GM18498 (cell line): ENCODE results near the gene DDX11.
A peak's percentile ranks its signal among the peaks of the same experiment; 100 is the strongest.
"Not testable (repeated sequence)": the region's sequence is repeated elsewhere in the genome, so short reads cannot be mapped to it uniquely, and the experiment has no call there.

ENCODE experiments used
- ATAC-seq: cut with Tn5 transposase; IDR thresholded peaks from one replicate; pipeline ENCODE4 v1.9.1; 2021; ENCODE audit warnings: mild to moderate bottlenecking, moderate library complexity; ENCODE audit not compliant: unreplicated experiment

The DDX11 gene

DNA sequence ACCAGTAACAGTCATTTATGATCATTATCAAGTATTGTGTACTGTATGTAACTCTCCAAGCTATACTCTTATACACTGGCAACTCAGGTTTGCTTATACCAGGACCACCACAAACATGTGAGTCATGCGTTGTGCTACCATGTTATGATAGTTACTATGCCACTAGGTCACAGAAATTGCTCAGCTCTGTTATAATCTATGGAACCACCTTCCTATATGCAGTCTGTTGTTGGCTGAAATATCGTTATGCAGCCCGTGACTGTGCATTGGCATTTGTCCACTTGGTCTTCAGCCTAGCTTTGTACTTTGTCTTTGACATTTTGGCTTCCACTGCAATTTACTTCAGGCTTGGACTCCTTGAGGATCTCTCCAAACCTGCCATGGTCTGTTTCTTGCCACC is 7.5 kb upstream of the DDX11 start:
- ATAC-seq: not testable (repeated sequence)

DNA sequence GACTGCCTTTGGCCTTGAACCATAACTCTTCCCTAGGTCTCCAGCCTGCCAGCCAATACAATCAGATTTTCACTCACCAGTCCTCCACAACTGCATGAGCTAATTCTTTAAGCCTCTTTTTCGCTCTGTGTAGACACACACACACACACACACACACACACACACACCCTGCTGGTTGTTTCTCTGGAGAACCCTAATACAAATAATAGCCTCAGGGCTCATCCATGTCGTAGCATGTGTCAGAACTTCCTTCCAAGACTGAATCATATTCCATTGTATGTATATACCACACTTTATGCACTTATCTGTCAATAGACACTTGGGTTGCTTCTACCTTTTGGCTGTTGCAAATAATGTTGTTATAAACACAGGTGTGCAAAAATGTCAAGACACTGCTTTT is 6.0 kb upstream of the DDX11 start:
- ATAC-seq: not testable (repeated sequence)

DNA sequence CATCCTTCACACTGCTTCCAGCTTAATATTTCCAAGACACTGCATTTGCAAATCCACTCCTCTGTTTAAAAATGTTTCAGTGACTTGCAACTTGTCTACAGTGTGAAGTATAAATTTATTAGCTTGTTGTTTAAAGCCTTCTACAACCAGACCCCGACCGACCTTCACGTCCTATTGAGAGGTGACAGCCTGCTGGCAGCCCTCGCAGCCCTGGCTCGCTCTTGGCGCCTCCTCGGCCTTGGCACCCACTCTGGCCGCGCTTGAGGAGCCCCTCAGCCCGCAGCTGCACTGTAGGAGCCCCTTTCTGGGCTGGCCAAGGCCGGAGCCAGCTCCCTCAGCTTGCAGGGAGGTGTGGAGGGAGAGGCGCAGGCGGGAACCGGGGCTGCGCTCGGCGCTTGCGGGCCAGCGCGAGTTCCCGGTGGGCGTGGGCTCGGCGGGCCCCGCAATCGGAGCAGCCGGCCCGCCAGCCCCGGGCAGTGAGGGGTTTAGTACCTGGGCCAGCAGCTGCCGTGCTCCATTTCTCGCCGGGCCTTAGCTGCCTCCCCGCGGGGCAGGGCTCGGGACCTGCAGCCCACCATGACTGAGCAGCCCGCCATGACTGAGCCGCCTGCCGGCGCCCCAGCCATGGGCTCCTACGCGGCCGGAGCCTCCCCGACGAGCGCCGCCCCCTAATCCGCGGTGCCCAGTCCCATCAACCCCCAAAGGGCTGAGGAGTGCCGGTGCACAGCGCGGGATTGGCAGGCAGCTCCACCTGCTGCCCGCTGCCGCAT is 2.5 kb upstream of the DDX11 start:
- not testable (repeated sequence) for ATAC-seq

DNA sequence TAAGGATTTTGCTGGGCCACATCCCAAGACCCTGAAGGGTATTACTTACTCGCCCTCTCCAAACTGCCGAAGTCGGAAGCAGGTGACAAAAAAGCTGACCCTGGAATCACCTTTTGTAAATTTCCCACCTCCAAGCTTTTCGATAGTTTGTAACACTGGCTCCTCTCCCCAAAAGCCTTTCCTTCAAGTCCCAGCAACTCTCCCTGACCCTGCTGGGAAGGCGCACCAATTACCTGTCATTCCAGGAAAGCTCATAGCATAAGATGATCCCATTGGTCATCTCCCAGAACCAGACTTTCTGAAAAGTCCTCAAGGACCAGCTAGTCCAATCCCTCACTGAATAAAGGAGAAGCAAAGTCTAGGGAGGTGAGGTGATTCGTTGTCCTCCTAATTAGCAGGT is 698 bp upstream of the DDX11 start:
- ATAC-seq: not testable (repeated sequence)

DNA sequence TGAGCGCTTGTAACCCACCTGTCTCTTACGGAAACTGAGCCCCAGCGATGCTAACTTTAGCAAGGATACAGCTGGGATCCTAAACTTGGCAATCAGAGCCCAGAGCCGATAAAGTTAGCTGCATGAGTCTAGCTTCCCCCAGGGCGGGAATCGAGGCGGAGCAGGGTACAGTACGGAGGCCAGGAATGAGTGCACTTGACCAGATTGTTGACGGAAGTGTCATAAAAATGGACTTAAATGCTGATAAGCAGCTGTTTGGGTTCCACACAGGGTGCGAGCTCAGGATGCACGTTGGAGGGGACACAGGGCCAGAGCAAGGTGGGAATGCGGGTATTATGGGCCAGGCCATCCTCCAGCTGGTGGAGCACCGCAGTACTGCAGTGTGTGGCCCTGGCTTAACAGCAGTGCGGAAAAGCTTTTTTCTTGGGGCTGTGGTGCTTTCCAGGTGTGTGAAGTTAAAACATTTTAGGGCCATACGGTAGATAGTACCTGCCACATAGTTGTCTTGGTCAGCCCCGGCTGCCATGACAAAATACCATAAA is 744 bp downstream of the DDX11 start:
- ATAC-seq: peak; percentile 38

DNA sequence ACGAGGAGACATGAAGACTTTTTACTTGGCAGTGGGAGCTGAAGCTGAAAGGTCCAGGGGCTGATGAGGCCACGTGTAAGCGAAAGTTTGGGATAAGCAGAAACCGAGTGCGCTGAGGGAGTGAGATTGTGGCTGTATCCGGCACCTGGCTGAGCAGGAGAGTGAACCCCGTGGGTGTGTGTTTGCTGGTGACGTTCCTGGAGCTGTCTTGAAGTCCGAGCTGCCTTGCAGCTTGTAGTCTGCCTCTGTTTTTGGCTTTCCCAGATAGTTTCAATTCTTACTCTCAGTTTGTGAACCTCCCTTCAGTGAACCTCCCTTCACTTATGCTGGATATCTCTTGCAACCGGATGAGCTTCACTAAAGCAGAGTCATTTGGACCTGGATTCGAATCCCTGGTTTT is 2.5 kb downstream of the DDX11 start:
- ATAC-seq: not testable (repeated sequence)

DNA sequence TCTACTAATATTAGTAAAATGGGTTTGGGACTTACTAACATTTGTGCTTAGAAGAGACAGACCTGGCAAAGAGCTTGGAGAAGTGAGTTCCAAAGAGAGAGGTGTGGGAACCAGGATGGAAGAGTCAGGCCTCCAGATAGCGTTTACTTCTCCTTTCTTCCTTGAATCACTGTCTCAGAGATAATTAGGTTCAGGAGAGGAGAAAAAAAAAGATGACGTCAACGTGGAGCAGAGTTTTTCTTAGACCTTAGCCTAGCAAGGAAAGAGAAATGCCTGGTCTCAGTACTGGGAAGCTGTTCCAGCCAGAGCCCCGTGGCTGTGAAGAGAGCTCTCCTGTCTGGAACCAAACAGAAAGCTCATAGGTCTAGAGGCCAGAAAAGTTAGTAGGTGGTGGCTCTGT is 3.4 kb downstream of the DDX11 start:
- not testable (repeated sequence) for ATAC-seq

DNA sequence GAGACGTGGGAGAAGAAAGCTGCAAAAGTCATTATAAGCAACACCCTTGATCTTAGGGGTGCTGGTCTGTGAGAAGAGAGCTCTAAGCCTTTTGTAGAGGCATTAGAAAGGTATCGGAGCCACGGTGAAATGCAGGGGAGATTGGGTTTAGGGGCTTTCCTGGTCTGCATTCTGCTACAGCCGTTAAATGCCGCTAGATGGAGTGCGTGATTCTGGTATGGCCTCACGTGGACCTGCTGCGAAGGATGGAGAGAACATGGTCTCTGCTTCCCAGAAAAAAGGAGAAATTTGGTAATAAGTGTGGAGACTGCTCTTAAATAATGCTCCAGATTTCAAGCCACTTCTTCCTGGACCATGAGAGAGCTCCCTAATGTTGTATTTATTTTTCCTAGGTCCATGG is 4.3 kb downstream of the DDX11 start:
- ATAC-seq: not testable (repeated sequence)

DNA sequence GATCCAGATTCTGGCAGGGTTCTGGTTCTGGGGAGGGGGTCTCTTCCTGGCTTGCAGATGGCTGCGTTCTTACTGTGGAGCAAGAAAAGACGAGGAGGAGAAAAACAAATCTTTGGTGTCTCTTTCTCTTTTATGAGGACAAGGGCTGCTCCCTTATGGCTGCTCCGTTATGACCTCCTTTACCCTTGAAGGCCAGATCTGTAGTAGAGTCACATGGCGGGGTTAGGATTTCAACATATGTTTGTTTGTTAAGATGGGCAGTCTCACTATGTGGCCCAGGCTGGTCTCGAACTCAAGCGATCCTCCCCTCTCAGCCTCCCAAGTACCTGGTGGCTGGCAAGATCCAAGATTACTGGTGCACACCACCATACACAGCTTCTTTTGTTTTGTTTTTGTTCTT is 5.8 kb downstream of the DDX11 start:
- ATAC-seq: not testable (repeated sequence)

DNA sequence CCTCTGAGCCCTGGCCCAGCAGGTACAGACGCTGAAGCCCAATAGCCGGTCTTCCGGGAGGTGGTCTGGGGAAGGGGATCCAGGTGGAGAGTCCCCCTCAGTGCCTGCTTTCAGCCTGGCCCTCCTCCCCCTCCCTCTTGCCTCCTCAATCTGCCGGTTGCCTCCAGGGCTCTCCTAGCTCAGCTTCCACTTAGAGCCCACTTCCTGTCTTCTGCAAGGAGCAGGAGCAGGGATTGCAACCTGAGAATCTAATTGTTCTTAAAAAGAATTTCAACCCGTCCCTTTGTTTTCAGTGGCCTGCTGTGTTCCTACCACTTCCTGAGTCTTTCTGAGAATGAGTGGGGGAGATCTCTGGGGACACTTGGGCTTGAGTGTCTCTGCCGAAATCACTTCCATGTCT is 6.6 kb downstream of the DDX11 start:
- not testable (repeated sequence) for ATAC-seq

DNA sequence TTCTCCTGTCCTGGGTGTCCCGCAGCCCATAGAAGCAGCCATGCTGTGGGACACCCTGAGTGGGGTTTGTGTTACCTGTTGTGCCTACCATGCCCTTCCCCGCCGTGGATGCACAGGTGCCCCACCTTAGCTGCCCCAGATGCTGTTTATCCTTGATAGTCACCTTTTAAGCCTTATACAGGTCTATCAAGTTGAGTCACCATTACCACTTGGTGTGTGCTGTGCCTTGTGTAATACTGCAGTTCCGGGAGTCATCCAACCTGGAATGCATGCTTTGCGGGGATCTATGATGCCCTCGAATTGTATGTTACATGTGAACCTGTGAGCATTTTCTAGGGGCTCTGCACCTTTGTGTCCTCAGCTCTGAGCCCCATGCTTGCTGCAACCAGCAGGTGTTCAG is 7.6 kb downstream of the DDX11 start:
- not testable (repeated sequence) for ATAC-seq

DNA sequence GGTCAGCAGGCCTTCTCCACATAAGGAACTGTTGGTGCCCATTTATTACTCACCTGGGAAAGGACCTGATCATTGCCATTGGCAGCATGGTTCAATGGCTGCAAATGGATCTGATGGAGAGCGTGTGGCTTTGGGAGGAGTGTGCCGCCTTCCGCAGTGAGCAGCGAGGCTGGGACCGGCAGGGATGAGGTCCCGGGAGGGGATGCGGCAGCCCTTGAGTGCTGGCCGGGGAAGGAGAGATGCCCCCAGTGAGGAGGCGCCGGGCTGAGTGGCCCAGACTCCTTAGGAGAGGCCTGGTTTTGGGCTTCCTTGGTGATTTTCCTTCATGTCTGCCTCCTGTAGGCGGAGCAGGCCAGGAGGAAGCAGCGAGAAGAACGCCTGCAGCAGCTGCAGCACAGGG is 10.6 kb downstream of the DDX11 start:
- not testable (repeated sequence) for ATAC-seq

DNA sequence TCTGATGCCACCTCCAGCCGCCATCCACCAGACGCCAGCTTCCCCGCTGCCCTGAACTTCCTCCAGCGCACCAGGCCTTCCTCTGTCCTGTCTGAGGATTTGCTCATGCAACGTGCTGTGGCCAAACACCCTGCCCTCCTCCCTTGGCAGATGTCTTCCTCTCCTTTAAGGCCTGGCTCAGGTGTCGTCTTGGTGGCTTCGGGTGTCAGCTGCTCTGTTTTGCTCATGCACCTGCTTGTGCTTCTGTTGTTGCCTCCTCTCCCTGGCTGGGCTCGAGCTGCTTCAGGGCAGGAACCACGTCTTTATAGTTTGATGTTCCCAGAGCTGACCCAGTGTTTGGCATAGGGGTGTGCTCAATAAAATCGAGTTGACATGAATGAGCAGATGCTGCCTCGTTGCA is 12.4 kb downstream of the DDX11 start:
- not testable (repeated sequence) for ATAC-seq

DNA sequence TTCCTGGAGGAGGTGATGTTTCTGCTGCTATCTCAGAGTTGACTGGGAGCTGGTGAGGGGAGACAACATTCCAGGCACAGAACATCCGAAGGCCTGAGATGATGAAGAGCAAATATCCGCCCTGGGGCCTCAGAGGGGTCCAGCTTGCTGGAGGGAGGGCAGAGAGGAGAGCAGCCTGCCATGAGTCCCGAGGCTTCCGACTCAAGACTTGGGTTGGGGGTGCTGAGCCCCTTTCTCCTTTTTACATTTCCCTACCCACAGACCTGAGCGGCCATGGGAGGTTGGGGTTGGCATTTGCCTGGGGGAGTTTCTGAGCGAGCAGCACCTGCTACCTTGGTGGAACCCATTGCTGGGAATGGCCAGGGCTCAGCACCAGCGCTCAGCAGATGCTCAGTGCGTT is 13.8 kb downstream of the DDX11 start:
- ATAC-seq: not testable (repeated sequence)

DNA sequence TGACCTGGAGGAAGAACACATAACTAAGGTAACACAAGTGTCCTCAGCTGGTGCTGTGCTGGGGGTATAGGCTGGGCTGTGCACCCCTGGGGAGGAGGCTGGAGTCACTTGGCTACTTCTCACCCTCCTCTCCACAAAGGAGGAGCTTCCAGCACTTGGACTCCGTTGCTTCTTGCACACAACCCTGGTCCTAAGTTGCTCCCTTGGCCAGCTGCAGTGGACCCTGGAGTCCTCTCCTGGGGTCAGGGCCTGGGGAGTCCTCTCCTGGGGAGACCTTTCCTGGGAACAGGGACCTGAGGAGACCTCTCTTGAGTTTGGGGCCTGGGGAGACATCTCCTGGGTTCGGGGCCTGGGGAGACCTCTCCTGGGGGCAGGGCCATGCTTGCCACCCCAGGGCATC is 14.3 kb downstream of the DDX11 start:
- not testable (repeated sequence) for ATAC-seq

DNA sequence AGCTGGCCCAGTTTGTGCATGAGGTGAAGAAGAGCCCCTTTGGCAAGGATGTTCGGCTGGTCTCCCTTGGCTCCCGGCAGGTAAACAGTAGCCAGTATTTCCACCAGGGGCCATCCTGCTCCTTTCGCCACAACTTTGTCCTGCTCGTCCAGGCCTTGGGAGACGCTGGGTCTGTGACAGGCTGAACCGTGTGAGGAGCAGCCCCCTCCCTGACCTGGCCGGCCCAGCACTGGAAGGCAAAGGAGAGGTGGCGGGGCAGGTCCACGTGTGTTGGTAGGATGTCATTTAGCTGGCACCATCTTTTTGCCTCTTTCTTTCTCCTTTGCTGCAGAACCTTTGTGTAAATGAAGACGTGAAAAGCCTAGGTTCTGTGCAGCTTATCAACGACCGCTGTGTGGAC is 15.4 kb downstream of the DDX11 start:
- no peak for ATAC-seq

DNA sequence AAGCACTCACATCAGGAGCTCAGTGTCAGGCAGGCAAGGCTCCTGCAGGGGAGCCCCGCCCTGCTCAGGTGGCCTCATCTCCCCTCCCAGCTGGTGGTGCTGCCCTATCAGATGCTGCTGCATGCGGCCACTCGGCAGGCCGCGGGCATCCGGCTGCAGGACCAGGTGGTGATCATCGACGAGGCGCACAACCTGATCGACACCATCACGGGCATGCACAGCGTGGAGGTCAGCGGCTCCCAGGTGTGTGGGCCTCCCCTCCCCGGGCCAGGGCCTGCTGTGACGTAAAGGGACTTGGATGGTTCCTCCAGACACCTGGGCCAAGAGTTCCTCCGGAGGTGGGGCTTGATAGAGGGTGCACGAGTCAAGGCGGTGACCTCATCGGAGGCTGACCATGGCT is 18.0 kb downstream of the DDX11 start:
- ATAC-seq: not testable (repeated sequence)

DNA sequence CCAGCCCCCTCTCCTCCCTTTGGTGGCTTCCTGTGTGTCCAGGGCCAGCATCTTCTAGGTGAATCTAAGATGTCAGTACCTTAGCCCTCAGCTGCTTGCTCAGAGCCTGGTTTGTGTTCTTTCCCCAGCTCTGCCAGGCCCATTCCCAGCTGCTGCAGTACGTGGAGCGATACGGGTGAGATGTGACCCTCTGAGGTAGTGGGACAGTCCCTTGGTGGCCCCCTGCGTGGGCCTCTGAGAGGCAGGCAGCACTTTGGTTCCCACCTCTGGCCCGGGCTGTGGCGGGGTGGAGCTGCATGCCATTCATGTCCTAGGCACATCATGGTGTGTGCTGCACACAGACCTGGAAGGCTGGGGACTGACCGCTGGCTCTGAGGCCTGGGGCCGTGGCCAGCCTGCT is 19.1 kb downstream of the DDX11 start:
- not testable (repeated sequence) for ATAC-seq

DNA sequence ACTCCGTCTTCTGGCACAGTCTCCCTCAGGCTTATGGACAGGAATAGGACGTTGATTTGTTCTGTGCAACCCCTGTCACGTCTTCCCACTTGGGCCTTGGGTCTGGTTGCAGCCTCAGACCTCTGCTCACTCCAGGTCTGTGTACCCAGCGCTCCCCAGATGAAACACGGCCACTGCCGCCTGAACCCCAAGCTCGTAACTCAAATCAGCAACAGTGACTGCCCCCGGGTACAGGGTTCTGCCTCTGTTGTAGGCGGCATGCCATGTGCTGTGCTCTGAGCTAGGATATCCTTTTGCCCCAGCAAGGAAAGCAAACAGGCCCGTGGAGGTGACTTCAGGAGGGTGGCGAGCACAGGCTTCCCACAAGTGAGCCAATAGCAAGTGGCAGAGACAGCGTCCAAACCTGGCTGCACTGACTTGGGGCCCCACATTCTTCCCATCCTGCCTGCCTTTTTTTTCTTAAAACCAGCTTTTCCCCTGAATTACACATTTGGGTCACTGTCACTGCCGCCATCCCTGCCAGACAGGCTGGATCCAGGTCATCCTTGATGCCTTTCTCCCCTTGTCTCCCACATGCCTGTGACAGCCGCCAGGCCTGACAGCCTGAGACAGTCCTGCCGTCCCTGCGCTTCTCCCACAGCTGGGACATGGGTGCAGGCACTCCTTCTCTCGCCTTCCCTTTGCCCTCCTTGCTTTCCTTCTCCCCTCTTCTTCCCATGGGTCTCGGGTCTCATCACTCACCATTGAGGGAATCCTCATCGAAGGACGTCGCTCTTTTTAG is 21.6 kb downstream of the DDX11 start:
- ATAC-seq: not testable (repeated sequence)

DNA sequence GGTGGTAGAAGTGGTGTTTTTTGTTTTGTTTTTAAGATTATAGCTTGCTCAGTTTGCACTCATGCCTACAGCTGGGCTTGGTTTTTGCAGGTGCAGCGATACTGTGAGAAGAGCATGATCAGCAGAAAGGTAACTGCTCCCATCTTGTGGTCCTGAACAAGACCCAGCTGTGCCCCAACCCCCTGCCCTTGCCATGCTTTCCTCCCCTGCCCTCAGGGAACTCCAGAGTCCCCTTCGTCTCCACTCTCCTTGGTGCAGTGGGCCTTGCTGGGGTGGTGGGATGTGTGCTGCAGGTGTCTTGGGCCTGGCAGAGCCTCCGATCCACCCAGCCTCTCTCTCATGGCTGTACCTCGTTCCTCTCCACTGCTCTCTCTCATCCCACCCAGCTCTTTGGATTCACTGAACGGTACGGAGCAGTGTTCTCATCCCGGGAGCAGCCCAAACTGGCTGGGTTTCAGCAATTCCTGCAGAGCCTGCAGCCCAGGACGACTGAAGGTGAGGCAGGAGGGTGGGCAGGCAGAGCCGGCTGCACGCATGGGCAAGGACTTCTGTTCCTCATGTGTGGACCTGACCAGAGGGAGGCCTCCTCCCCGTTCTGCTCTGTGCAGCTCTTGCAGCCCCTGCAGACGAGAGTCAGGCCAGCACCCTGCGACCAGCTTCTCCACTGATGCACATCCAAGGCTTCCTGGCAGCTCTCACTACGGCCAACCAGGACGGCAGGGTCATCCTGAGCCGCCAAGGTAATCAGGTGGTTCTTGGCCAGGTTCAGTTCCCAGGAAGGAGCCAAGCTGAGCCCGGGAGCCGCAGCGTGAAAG is 22.8 kb downstream of the DDX11 start:
- not testable (repeated sequence) for ATAC-seq

DNA sequence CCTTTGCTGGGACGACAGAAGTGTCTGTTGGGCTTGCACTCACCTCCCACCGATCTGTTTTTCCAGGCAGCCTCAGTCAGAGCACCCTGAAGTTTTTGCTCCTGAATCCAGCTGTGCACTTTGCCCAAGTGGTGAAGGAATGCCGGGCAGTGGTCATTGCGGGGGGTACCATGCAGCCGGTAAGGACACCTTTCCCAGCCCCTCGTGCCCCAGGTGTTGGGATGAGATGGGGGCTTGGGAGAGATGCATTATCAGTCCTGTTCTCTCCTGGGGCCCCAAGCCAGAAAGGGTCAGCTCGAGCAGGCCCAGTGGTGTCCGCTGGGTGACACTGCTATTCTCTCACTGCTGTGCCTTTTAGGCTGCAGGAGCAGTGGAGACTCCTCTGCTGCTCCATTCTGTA is 24.2 kb downstream of the DDX11 start:
- not testable (repeated sequence) for ATAC-seq
